ENCODE results near the gene NCF1.
"Not testable (repeated sequence)": the region's sequence is repeated elsewhere in the genome, so short reads cannot be mapped to it uniquely, and the experiment has no call there.

Gene NCF1

GRCh38 chr7:74766509-74766908 is 7.3 kb upstream of the NCF1 start:
- H3K27ac ChIP-seq = peak overlapping the region in 10 of 11 experiments; percentile 73 to 88 (median 84); a peak in 16 of 22 replicates
- H3K36me3 ChIP-seq; H3K9me3 ChIP-seq (replicated peaks in 1 of 11); H3K27me3 ChIP-seq; H4K20me1 ChIP-seq; H3K4me3 ChIP-seq: not testable (repeated sequence)
- peaks cover 6 to 26% (median 16%) of the 10 kb centered on the region in 10 experiments; a peak in 18 of 20 replicates for H3K4me1 ChIP-seq
- peak overlapping the region in 6 of 11 experiments; percentile 57 to 69 (median 65); a peak in 8 of 22 replicates for H3K4me2 ChIP-seq
- peak overlapping the region in 8 of 11 experiments; percentile 65 to 75 (median 70); a peak in 9 of 22 replicates for H3K9ac ChIP-seq

- not testable (repeated sequence) for H3K27me3 ChIP-seq; H3K36me3 ChIP-seq; H3K4me3 ChIP-seq; H3K9me3 ChIP-seq (replicated peaks in 1 of 11); H4K20me1 ChIP-seq
- peak overlapping the region; percentile 42 to 75 (median 65); a peak in 20 of 22 replicates for H3K4me2 ChIP-seq
- H3K4me1 ChIP-seq = peaks cover 6 to 25% (median 14%) of the 10 kb centered on the region in 10 experiments; a peak in 18 of 20 replicates
- H3K27ac ChIP-seq = peak overlapping the region; percentile 42 to 88 (median 84)
- peak overlapping the region in 9 of 11 experiments; percentile 65 to 75 (median 71); a peak in 14 of 22 replicates for H3K9ac ChIP-seq
These were observed 6.8 kb upstream of the NCF1 start for GRCh38 chr7:74766991-74767390.

DNA sequence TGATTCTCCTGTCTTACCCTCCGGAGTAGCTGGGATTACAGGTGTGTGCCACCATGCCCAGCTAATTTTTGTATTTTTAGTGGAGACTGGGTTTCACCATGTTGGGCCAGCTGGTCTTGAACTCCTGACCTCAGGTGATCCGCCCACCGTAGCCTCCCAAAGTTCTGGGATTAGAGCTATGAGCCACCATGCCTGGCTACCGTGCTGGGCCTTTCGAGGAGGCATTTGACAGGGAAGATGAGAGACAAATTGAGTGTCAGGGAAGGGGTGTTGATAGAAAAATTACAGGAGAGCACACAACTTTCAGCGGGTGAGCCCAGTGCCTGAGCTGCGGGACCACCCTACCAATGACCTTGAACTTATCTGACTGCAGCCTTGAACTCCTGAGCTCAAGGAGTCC is 3.7 kb upstream of the NCF1 start:
- not testable (repeated sequence) for H3K36me3 ChIP-seq; H3K4me3 ChIP-seq; H4K20me1 ChIP-seq; H3K9me3 ChIP-seq (replicated peaks in 1 of 11); H3K27me3 ChIP-seq
- H3K9ac ChIP-seq = peak overlapping the region in 5 of 11 experiments; percentile 36 to 64 (median 60); a peak in 6 of 22 replicates
- H3K4me2 ChIP-seq = peak overlapping the region in 5 of 11 experiments; percentile 50 to 71 (median 57); a peak in 4 of 22 replicates
- H3K27ac ChIP-seq = peak overlapping the region in 9 of 11 experiments; percentile 55 to 80 (median 74); a peak in 16 of 22 replicates
- H3K4me1 ChIP-seq = peaks cover 6 to 23% (median 14%) of the 10 kb centered on the region in 10 experiments; a peak in 18 of 20 replicates

- H3K27me3 ChIP-seq = not testable (repeated sequence)
These were observed 1.7 kb upstream of the NCF1 start for GRCh38 chr7:74772093-74772492.

DNA sequence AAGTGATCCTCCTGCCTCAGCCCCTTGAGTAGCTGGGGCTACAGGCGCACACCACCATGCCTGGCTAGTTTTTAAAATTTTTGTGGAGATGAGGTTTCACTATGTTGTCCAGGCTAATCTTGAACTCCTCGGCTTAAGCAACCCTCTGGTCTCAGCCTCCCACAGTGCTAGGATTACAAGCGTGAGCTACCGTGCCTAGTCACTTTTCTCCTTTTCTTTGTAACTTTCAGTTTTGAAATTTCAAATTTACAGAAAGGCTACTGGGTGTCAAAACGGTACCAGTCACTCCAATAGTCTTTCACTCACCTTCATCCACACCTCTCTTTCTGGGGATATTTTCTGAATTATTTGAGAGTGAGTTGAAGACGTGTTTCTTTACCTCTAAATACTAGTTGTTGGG is 1.3 kb downstream of the NCF1 start:
- peaks cover 0 to 15% (median 0%) of the 10 kb centered on the region in 11 experiments; a peak in 5 of 22 replicates for H4K20me1 ChIP-seq
- H3K36me3 ChIP-seq; H3K4me1 ChIP-seq; H3K9me3 ChIP-seq (replicated peaks in 1 of 11); H3K4me2 ChIP-seq; H3K9ac ChIP-seq; H3K4me3 ChIP-seq; H3K27me3 ChIP-seq; H3K27ac ChIP-seq: not testable (repeated sequence)

More at GRCh38 chr7:74772093-74772492, 1.7 kb upstream of the NCF1 start:
- H3K4me3 ChIP-seq; H4K20me1 ChIP-seq; H3K36me3 ChIP-seq; H3K9ac ChIP-seq; H3K9me3 ChIP-seq (replicated peaks in 1 of 11): not testable (repeated sequence)
- Histone ChIP-seq H3K4me1 (peaks cover 2 to 19% (median 11%) of the 10 kb centered on the region in 10 experiments; a peak in 18 of 20 replicates), H3K4me2 (peak overlapping the region in 4 of 11 experiments; percentile 21 to 42 (median 28); a peak in 5 of 22 replicates), H3K27ac (peak overlapping the region in 6 of 11 experiments; percentile 43 to 65 (median 59); a peak in 10 of 22 replicates)

DNA sequence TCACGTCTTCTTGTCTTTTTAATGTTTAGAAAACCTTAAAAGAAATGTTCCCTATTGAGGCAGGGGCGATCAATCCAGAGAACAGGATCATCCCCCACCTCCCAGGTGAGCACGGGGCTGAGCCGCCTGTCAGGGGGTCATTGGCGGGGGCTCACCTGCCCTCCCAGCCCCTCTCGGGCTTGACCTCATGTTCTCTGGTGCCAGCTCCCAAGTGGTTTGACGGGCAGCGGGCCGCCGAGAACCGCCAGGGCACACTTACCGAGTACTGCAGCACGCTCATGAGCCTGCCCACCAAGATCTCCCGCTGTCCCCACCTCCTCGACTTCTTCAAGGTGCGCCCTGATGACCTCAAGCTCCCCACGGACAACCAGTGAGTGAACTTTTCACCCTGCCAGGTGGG is 5.2 kb downstream of the NCF1 start:
- H3K4me1 ChIP-seq; H3K27me3 ChIP-seq; H3K27ac ChIP-seq; H3K4me2 ChIP-seq; H3K9me3 ChIP-seq (replicated peaks in 1 of 11); H3K9ac ChIP-seq; H3K36me3 ChIP-seq; H3K4me3 ChIP-seq: not testable (repeated sequence)
- H4K20me1 ChIP-seq = peaks cover 0 to 29% (median 0%) of the 10 kb centered on the region in 11 experiments; a peak in 6 of 22 replicates

GRCh38 chr7:74781746-74782145 is 7.9 kb downstream of the NCF1 start:
- H4K20me1 ChIP-seq = peaks cover 0 to 29% (median 0%) of the 10 kb centered on the region in 11 experiments; a peak in 6 of 22 replicates
- not testable (repeated sequence) for H3K27me3 ChIP-seq; H3K9me3 ChIP-seq (replicated peaks in 1 of 11); H3K4me3 ChIP-seq; H3K4me1 ChIP-seq; H3K9ac ChIP-seq; H3K4me2 ChIP-seq; H3K27ac ChIP-seq
- H3K36me3 ChIP-seq = peaks cover 0 to 13% (median 0%) of the 10 kb centered on the region in 11 experiments; a peak in 6 of 22 replicates

GRCh38 chr7:74783595-74783994 is 9.8 kb downstream of the NCF1 start:
- H3K27ac ChIP-seq; H3K9me3 ChIP-seq (replicated peaks in 1 of 11): not testable (repeated sequence)

DNA sequence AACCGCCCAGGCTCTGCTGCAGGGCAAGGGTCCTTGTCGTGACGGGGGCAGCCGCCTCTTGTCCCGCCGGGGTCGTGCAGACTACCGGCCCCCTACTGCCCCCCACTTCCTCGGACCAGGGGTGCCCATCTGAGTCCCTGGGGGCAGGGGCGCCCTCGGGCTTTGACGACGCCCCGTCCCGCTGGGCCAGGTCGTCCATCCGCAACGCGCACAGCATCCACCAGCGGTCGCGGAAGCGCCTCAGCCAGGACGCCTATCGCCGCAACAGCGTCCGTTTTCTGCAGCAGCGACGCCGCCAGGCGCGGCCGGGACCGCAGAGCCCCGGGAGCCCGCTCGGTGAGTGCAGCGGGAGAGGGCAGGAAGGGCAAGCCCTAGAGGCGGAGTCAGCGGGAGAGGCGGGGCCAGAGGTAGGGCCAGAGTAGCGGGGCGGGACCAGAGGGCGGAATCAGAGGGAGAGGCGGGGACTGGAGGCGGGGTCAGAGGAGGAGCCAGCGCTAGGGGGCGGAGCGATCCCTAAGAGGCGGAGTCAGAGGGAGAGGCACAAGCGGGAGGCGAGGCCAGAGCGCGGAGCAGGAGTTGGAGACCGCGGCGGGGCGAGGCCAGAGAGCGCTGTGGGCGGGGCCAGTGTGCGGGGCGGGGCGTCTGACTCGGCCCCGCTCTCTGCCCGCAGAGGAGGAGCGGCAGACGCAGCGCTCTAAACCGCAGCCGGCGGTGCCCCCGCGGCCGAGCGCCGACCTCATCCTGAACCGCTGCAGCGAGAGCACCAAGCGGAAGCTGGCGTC is 14.7 kb downstream of the NCF1 start:
- peak overlapping the region in 1 of 10 experiments; percentile 42; a peak in 1 of 20 replicates for H3K4me3 ChIP-seq
- not testable (repeated sequence) for H3K27me3 ChIP-seq; H3K9me3 ChIP-seq (replicated peaks in 1 of 11); H3K27ac ChIP-seq; H3K4me2 ChIP-seq; H3K36me3 ChIP-seq; H4K20me1 ChIP-seq; H3K4me1 ChIP-seq
- 0 out of 22 replicates have a peak overlapping the region, but pooled peaks of 1 of the 11 experiments have one; percentile 50 for H3K9ac ChIP-seq

More at GRCh38 chr7:74783595-74783994, 9.8 kb downstream of the NCF1 start:
- H3K4me1 ChIP-seq, H3K27me3 ChIP-seq, H3K4me2 ChIP-seq, H3K4me3 ChIP-seq, H3K9ac ChIP-seq: not testable (repeated sequence)
- Histone ChIP-seq H4K20me1 (peaks cover 0 to 22% (median 0%) of the 10 kb centered on the region in 11 experiments; a peak in 5 of 22 replicates), H3K36me3 (peaks cover 0 to 13% (median 0%) of the 10 kb centered on the region in 11 experiments; a peak in 5 of 22 replicates)

DNA sequence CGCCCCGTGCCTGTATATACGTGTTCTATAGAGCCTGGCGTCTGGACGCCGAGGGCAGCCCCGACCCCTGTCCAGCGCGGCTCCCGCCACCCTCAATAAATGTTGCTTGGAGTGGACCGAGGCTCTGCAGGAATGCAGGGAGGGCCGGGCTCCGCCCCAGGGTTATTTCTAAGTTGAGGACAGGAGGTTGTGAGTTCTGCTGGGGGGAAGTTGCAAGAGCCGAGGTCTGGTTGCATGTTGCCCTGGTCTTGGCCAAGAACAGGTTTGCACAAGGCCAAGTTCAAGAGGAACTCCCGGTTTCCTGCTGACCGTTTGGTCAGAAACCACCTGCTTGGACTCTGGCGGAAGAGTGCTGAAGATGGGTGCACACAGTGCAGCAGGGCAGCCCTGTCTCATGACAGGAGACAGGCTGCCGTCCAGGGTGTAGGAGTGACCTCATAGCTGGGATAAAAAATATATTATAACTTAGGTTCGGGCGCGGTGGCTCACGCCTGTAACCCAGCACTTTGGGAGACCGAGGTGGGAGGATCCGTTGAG is 15.5 kb downstream of the NCF1 start:
- H4K20me1 ChIP-seq; H3K4me3 ChIP-seq; H3K4me2 ChIP-seq; H3K4me1 ChIP-seq; H3K9me3 ChIP-seq (replicated peaks in 1 of 11); H3K36me3 ChIP-seq; H3K27ac ChIP-seq; H3K9ac ChIP-seq; H3K27me3 ChIP-seq: not testable (repeated sequence)

DNA sequence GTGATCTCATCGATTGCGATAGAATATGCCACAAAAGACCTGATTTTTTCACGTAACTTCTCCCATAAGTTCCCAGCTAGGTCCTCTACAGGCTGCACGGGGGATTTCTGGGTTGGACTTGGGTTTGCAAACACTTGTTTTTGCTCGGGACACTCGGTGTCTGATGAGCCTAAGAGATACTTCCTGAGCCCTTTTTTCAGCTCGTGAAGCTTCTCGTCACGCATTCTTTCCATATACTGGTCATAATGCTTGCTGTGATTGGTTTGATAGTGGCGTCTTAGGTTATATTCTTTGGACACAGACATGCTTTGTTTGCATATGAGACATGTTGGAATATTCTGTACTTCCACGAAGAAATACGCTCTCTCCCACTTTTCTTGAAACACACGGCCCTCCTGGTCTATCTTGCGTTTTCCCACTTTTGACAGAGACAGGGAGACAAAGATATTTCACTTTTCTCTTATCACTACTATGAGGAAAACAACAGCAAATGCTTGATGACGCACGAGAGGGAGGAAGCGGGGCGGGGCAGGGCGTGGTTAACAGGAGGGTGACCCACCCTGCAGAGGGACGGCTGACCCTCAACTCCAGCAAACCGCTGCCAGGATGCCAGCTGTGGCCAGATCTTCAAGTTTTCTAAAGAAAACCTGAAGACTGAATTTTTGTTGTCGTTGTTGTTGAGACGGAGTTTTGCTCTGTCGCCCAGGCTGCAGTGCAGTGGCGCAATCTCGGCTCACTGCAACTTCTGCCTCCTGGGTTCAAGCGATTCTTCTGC is 24.2 kb downstream of the NCF1 start:
- not testable (repeated sequence) for H4K20me1 ChIP-seq; H3K4me2 ChIP-seq; H3K4me1 ChIP-seq; H3K4me3 ChIP-seq; H3K9ac ChIP-seq; H3K9me3 ChIP-seq (replicated peaks in 1 of 11); H3K27me3 ChIP-seq; H3K36me3 ChIP-seq; H3K27ac ChIP-seq

- not testable (repeated sequence) for H3K9ac ChIP-seq; H3K4me2 ChIP-seq; H3K4me1 ChIP-seq; H3K9me3 ChIP-seq (replicated peaks in 1 of 11); H3K27me3 ChIP-seq; H3K4me3 ChIP-seq; H3K27ac ChIP-seq; H4K20me1 ChIP-seq; H3K36me3 ChIP-seq
These were observed 24.8 kb downstream of the NCF1 start for GRCh38 chr7:74798644-74799043.

DNA sequence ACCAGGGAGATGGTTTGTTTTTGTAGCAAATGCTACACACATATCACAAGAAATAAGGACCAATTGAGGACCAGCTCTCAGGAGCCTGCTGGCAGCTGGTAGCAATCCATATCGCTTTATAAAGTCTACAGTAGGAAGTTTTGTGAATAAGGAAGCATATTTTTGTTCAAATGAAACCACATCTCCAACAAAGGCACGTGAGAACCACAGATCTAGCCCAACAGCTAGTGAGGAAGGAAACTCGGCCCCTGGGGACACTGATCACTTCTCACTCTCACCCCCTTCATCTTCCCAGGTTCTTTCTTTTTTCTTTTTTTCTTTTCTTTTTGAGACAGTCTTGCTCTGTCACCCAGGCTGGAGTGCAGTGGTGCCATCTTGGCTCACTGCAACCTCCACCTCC is 42.1 kb downstream of the NCF1 start:
- H3K27me3 ChIP-seq; H3K4me3 ChIP-seq; H3K4me2 ChIP-seq; H4K20me1 ChIP-seq; H3K9ac ChIP-seq; H3K9me3 ChIP-seq (replicated peaks in 1 of 11); H3K36me3 ChIP-seq; H3K4me1 ChIP-seq; H3K27ac ChIP-seq: not testable (repeated sequence)
